Lung (tissue), 12 donors: Measurements from ENCODE around the gene BAIAP2. TPM values are rescaled to one million over a fixed set of nuclear protein-coding genes. Genes with fewer than 3 reads are reported as not detected.

Experiments used
- ATAC-seq: fragments of 200-7000 bp; cut with Tn5 transposase; one replicate; pipeline ENCODE4 v1.9.1; 2020; ENCODE audit warnings: moderate number of reproducible peaks; ENCODE audit not compliant: insufficient read depth, low FRiP score
- DNase-seq, 3 donors: peaks; one replicate each; pipeline ENCODE4 v3.0.0-alpha.2; 2013 to 2017
- H3K27ac ChIP-seq, 2 donors: one replicate each; pipeline ENCODE4 v1.5.1; 2013; ENCODE audit warnings: mild to moderate bottlenecking in 2 of 2, moderate library complexity in 2 of 2, control low read depth in 1 of 2, inconsistent platforms in 1 of 2, low read depth in 1 of 2, low read length in 1 of 2
- H3K27me3 ChIP-seq, 3 donors: one replicate each; pipeline ENCODE4 v1.5.1; 2013; ENCODE audit warnings: low read length in 2 of 3; ENCODE audit not compliant: control insufficient read depth in 3 of 3, insufficient read depth in 3 of 3
- H3K36me3 ChIP-seq, 4 donors: one replicate each; pipeline ENCODE4 v1.5.1; 2013; ENCODE audit warnings: low read length in 4 of 4, mild to moderate bottlenecking in 1 of 4, moderate library complexity in 1 of 4; ENCODE audit not compliant: control insufficient read depth in 4 of 4, insufficient read depth in 4 of 4
- H3K4me1 ChIP-seq, 5 donors: one replicate each; pipeline ENCODE4 v1.5.1; 2013; ENCODE audit warnings: low read length in 5 of 5, mild to moderate bottlenecking in 2 of 5, moderate library complexity in 1 of 5; ENCODE audit not compliant: control insufficient read depth in 5 of 5, insufficient read depth in 5 of 5
- H3K4me3 ChIP-seq: one replicate; pipeline ENCODE4 v1.5.1; 2013; ENCODE audit warnings: mild to moderate bottlenecking, control low read depth, moderate library complexity
- H3K9ac ChIP-seq, 2 donors: one replicate each; pipeline ENCODE4 v1.5.1; 2013; ENCODE audit warnings: low read length in 2 of 2, control low read depth in 1 of 2; ENCODE audit not compliant: insufficient read depth in 1 of 2
- H3K9me3 ChIP-seq, 4 donors: one replicate each; pipeline ENCODE4 v1.5.1; 2013; ENCODE audit warnings: low read length in 3 of 4, mild to moderate bottlenecking in 1 of 4, moderate library complexity in 1 of 4; ENCODE audit not compliant: control insufficient read depth in 4 of 4, insufficient read depth in 3 of 4
- CTCF ChIP-seq: IDR thresholded peaks from 2 replicates; pipeline ENCODE4 v1.5.1; 2012; ENCODE audit warnings: mild to moderate bottlenecking; ENCODE audit errors: control extremely low read depth, extremely low read depth
- WGBS, 2 donors: extraction: QIAGEN DNeasy Blood & Tissue Kit; methylation state at CpG; one replicate each; pipeline ENCODE4 v1.1.7; 2013; 5-methylcytosine and 5-hydroxymethylcytosine counted together
- polyA plus RNA-seq, 2 donors: library from polyadenylated mRNA; stranded (reverse); fragments of 200-250 nt; gene quantifications; one replicate each; pipeline ENCODE4 v1.2.1, GENCODE V29; 2013
- total RNA-seq, 2 donors: library from RNA; depleted of rRNA in 1 of 2; stranded (reverse); fragments of >200 nt in 1 of 2; gene quantifications; one replicate each; pipeline ENCODE4 v1.2.1, GENCODE V29; 2014 to 2021
- donor health status: control.
- donor health status: control.
- donor health status: Bipolar disorder and iron deficiency.
- donor health status: healthy.
- donor health status: DM: yes; HTN: yes; CAD: no.

The BAIAP2 gene
- total and polyA plus RNA-seq, 4 donors, result 59.2 to 141 (median 77.7) TPM

GRCh38 chr17:81113158-81113724, 78.3 kb downstream of the BAIAP2 start:
- no peaks in the 10 kb centered on the region for H3K4me1 ChIP-seq
- peaks cover 0 to 57% (median under 1%) of the 10 kb centered on the region in 4 donors for H3K36me3 ChIP-seq
- TF ChIP-seq CTCF, result no peak
- H3K27ac ChIP-seq, result no peak overlapping the region
- H3K9ac ChIP-seq, result no peak overlapping the region
- no peaks in the 10 kb centered on the region for H3K9me3 ChIP-seq
- no peak overlapping the region for H3K4me3 ChIP-seq
- ATAC-seq, result no peak
- H3K27me3 ChIP-seq, result no peaks in the 10 kb centered on the region
- DNase-seq, result no peak
- 90 to 91% methylated on average over 18 to 21 of the region's 21 CpGs for WGBS, 2 donors

- H3K4me3 ChIP-seq, result no peak overlapping the region
- TF ChIP-seq CTCF, result no peak
- peaks cover 0 to 51% (median under 1%) of the 10 kb centered on the region in 4 donors for H3K36me3 ChIP-seq
- 89 to 90% methylated on average over 19 of the region's 19 CpGs for WGBS, 2 donors
- no peak overlapping the region for H3K27ac ChIP-seq
- H3K27me3 ChIP-seq, result no peaks in the 10 kb centered on the region
- H3K4me1 ChIP-seq, result peaks cover 0 to 6% (median 0%) of the 10 kb centered on the region in 5 donors
- no peak for DNase-seq
- H3K9ac ChIP-seq, result no peak overlapping the region
- no peaks in the 10 kb centered on the region for H3K9me3 ChIP-seq
- ATAC-seq, result no peak
These were observed 79.6 kb downstream of the BAIAP2 start for GRCh38 chr17:81114351-81115093.

GRCh38 chr17:81115219-81115618, 80.3 kb downstream of the BAIAP2 start:
- DNase-seq (no peak), ATAC-seq (no peak)
- WGBS, 2 donors, result 95 to 96% methylated on average over 9 to 11 of the region's 11 CpGs

More at GRCh38 chr17:81115219-81115618, 80.3 kb downstream of the BAIAP2 start:
- H3K36me3 ChIP-seq, result peaks cover 0 to 49% (median 0%) of the 10 kb centered on the region in 4 donors
- H3K4me1 ChIP-seq, result peaks cover 0 to 9% (median 0%) of the 10 kb centered on the region in 5 donors
- H3K9me3 ChIP-seq, result no peaks in the 10 kb centered on the region
- H3K4me3 ChIP-seq, result no peak overlapping the region
- H3K9ac ChIP-seq, result no peak overlapping the region
- H3K27ac ChIP-seq, result no peak overlapping the region
- no peak for TF ChIP-seq CTCF
- no peaks in the 10 kb centered on the region for H3K27me3 ChIP-seq
